ENCODE results near the gene ARX. TPM values are rescaled to one million over a fixed set of nuclear protein-coding genes. Genes with fewer than 3 reads are reported as not detected.

Gene ARX
- total RNA-seq, 1 donor from 2014 or later = 0.31 TPM

Small RNAs within 50 kb of the gene (small RNA-seq; reads per million reads assigned to genes)
- not detected for gene RN7SL91P (ENCODE audit: low replicate concordance)

Measured in tongue (tissue), 2 donors.